ENCODE results near the gene MID2. TPM values are rescaled to one million over a fixed set of nuclear protein-coding genes. Genes with fewer than 3 reads are reported as not detected.

Gene MID2
- total RNA-seq, 1 experiment from 2014 or later, result 5.1 TPM

GRCh38 chrX:107878106-107878505, 52.4 kb downstream of the MID2 start (continued):
- TF ChIP-seq EZH2 (IDR thresholded peaks at IDR 0.05), result no peak
- TF ChIP-seq SRF (IDR thresholded peaks at IDR 0.05; ENCODE audit: low read depth), result no peak
- no peak for TF ChIP-seq ZFX (IDR thresholded peaks at IDR 0.05)
- TF ChIP-seq POLR2A (IDR thresholded peaks at IDR 0.05; ENCODE audit: borderline replicate concordance, extremely low read depth, insufficient read depth, insufficient read length), result no peak
- no peak for TF ChIP-seq MAX (IDR thresholded peaks at IDR 0.05)
- TF ChIP-seq YY1 (IDR thresholded peaks at IDR 0.05; ENCODE audit: extremely low read depth, insufficient replicate concordance, low read depth, low read length), result no peak
- no peak for TF ChIP-seq JUND (IDR thresholded peaks at IDR 0.05)

- H3K9ac ChIP-seq (ENCODE audit: low read length), result no peak overlapping the region
- no peaks in the 10 kb centered on the region for H4K20me1 ChIP-seq (ENCODE audit: insufficient read depth)
- peak; percentile 69 for ATAC-seq
- H3K4me1 ChIP-seq (ENCODE audit: control insufficient read depth in 1 of 2, insufficient read depth in 2 of 2, low read length in 2 of 2), result peaks cover 0 to 9% of the 10 kb centered on the region in 2 experiments; a peak in 2 of 4 replicates
- no peaks in the 10 kb centered on the region for H3K36me3 ChIP-seq (ENCODE audit: control insufficient read depth in 1 of 2, insufficient read depth in 2 of 2, low read length in 2 of 2)
- TF ChIP-seq ATF3 (IDR thresholded peaks at IDR 0.05) (no peak), MAX (IDR thresholded peaks at IDR 0.05) (no peak), FOSL1 (IDR thresholded peaks at IDR 0.05; ENCODE audit: low read depth) (0 out of 2 replicates have a peak, but pooled peaks have one; percentile 26)
- H3K27ac ChIP-seq (ENCODE audit: low read depth, low read length), result no peak overlapping the region
- peak overlapping the region; percentile 51 for H3K4me2 ChIP-seq (ENCODE audit: low read length)
- RAD21 ChIA-PET (ENCODE audit: low non-redundant PET in 1 of 2, low total read pairs in 2 of 2, uncharacterized antibody in 2 of 2, unreplicated experiment in 2 of 2), result no interaction called here
- intact Hi-C loops (cut with micrococcal nuclease), result no loop called here
- no peaks in the 10 kb centered on the region for H3K27me3 ChIP-seq (ENCODE audit: insufficient read depth, low read length)
- POLR2A ChIA-PET, result no interaction called here
- CTCF ChIA-PET, result no interaction called here
- H3K4me3 ChIP-seq (replicated peaks in 1 of 2; ENCODE audit: low read depth in 1 of 2, low read length in 2 of 2), result no peak overlapping the region
- H2AFZ ChIP-seq (ENCODE audit: low read depth, low read length, poor library complexity, severe bottlenecking), result no peak overlapping the region
- peak; percentile 19 for DNase-seq (ENCODE audit: low read depth, low spot score)
- BruUV-seq (replicated peaks), result no TSS peak
- no peaks in the 10 kb centered on the region for H3K9me3 ChIP-seq (ENCODE audit: control insufficient read depth in 1 of 2, insufficient read depth in 1 of 2, low read depth in 1 of 2, low read length in 2 of 2)
- H3K79me2 ChIP-seq (ENCODE audit: insufficient read depth, low read length), result no peaks in the 10 kb centered on the region
- H3K9me2 ChIP-seq (ENCODE audit: insufficient read depth), result no peaks in the 10 kb centered on the region
These were observed 54.5 kb downstream of the MID2 start for GRCh38 chrX:107880054-107880610.

Data from HCT116 (cell line).